ENCODE data around the gene RPL4.

DNA sequence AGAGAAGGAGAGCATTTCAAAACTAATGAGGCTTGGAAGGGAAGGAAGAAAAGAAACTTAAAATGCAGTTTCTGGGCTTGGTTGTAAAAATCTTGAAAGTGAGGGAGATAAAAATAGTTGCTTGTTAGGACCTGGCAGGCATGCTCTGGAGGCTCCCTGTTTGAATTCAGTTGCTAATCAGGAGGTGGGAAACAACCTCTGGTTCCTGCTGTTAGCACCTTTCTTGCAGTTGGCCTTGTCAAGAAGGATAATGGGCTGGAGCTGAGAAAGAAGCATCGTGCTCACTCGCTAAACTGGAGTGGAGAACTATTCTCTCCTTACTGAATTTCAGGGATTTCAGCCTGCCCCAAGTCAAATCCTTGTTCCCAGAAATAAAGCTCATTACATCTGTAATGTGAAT is 30.5 kb downstream of the RPL4 start:
- TF ChIP-seq CEBPB (IDR thresholded peaks at IDR 0.05; ENCODE audit: low read depth, low read length): no peak
- no peak for TF ChIP-seq EZH2 (IDR thresholded peaks at IDR 0.05; ENCODE audit: low read depth, low read length, severe bottlenecking)
- TF ChIP-seq, protein P1, sequence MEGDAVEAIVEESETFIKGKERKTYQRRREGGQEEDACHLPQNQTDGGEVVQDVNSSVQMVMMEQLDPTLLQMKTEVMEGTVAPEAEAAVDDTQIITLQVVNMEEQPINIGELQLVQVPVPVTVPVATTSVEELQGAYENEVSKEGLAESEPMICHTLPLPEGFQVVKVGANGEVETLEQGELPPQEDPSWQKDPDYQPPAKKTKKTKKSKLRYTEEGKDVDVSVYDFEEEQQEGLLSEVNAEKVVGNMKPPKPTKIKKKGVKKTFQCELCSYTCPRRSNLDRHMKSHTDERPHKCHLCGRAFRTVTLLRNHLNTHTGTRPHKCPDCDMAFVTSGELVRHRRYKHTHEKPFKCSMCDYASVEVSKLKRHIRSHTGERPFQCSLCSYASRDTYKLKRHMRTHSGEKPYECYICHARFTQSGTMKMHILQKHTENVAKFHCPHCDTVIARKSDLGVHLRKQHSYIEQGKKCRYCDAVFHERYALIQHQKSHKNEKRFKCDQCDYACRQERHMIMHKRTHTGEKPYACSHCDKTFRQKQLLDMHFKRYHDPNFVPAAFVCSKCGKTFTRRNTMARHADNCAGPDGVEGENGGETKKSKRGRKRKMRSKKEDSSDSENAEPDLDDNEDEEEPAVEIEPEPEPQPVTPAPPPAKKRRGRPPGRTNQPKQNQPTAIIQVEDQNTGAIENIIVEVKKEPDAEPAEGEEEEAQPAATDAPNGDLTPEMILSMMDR (IDR thresholded peaks at IDR 0.05; ENCODE audit: control extremely low read depth in 1 of 3, insufficient read depth in 1 of 3, low read depth in 1 of 3, low read length in 3 of 3): no peak
- TF ChIP-seq BRCA1 (IDR thresholded peaks at IDR 0.05; ENCODE audit: low read depth, low read length): no peak
- TF ChIP-seq CBX5 (IDR thresholded peaks at IDR 0.05; ENCODE audit: low read depth, low read length): no peak
- no peak for TF ChIP-seq MAFK (IDR thresholded peaks at IDR 0.05; ENCODE audit: low read depth, low read length)
- no peak for TF ChIP-seq TAF1 (IDR thresholded peaks at IDR 0.05; ENCODE audit: low read depth, low read length)
